Embryonic facial prominence (tissue), 1 donor: ENCODE measurements around the gene PTTG1IP.

Source experiments
- DNase-seq: peaks from one replicate; pipeline ENCODE4 v3.0.0-alpha.2; 2016; ENCODE audit errors: extremely low spot score

The PTTG1IP gene

DNA sequence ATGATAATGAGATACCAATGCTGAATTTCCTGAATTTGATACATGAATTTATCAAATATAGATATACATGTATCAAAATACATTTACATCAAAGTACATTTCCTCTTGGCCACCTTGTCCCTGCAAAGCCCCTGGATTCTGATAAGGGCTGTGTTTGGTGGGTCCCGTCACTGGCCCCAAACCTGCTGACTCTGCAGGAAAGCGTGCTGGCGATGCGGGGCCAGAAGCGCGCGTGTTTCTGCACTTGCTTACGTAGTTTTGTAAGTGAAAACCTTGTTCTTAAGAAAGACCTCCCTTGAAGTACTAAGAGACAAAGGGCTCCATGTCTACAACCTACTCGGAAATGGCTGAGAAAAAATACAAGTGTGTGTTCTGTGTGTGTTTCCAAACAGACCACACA lies 36.2 kb upstream of the PTTG1IP start:
- no peak for DNase-seq

DNA sequence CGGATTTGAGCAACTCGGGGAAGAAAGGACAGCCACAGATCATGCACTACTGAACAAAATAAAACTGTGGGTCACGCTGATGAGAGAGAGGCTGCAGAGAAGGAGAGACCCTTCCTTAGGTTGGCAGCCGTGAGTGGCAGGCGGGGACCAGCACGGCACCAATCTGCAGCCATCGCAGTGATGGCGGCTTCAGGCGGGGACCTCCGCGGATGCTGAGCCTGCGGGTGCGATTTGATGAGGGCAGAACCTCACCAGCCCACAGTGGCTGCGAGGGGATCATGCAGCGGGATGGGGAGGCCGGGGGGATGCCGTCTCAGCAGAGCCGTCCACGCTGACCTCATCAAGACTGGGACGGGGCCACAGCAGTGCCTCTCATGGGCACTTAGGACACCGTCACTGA lies 35.4 kb upstream of the PTTG1IP start:
- no peak for DNase-seq

DNA sequence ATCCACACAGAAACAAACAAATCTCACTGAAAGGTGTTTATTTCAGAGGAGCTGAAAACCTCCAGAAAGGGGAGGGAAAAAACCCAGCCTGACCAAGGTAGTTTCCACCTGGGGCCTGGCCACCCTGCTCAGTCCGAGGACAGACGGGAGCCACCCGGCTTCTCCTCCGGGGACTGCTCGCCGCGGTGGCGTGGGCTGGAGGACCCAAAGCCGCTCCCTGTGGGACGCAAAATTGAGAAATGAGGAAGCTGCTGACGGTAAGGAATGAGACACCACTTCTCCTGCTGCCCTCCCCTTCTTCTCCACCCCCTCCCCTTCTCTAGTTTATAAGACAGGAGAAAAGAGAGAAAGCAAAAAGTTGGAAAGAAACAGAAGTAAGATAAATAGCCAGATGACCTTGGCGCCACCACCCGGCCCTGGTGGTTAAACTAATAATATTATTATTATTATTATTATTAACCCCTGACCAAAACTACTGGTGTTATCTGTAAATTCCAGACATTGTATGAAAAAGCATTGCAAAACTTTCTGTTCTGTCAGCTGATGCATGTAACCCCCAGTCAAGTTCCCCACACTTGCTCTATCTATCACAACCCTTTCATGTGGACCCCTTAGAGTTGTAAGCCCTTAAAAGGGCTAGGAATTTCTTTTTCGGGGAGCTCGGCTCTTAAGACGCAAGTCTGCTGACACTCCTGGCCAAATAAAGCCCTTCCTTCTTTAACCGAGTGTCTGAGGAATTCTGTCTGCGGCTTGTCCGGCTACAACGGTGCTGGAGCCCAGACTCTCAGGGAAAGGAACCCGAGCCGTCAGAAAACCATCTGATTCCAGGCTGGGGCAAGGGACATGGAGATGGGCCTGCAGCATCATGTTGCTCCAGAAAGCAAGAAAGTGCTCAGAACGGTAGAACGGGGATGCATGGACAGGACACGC lies 34.7 kb upstream of the PTTG1IP start:
- DNase-seq: no peak

DNA sequence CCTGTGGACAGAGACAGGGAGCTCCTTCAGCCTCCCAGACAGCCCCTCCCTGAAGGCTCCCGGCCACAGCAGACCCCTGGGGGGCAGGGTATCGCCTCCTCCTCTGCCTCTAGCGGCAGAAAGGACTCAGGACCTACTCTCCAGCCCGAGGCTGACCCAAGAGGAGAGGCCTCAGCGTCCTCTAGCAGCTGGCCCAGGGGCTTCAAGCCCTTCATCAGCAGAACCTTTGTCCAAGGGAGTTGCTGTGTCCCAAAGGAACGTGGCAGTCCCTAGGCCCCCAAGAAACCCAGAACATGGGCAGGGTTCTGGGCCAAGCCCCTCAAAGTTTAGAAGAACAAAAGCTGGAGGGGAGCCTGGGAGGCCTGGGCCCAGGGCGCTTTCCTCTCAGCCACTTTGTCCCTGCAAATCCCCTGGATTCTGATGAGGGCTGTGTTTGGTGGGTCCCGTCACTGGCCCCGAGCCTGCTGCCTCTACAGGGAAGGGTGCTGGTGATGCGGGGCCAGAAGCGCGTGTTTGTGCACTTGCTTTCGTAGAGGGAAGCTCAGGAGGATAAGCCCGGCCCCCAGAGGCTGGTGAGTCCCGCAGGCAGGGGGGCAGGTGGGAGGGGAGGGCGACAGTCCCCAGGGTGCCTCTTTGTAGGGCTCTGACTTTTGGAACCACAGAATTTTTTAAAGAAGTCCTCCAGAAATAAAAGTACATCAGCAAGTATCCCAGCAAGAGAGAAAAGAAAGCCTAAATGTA lies 33.9 kb upstream of the PTTG1IP start:
- DNase-seq: no peak

DNA sequence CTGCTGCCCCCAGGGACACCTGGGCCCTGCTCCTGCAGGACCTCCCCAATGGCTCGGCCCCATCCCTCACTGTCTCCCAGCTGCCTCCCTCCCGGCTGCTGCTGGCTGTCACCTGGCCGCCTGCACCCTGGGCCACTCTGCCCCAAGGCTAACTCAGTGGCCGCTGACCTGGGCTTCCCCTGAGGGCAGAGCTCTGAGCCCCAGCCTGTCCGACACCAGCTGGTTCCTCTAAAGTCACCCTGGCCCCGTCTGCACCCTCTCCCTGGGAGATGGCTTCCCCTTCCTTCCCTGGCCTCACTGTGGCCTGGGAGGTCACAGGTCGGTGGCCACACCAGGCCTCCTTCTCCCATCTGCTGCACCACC lies 32.2 kb upstream of the PTTG1IP start:
- no peak for DNase-seq

DNA sequence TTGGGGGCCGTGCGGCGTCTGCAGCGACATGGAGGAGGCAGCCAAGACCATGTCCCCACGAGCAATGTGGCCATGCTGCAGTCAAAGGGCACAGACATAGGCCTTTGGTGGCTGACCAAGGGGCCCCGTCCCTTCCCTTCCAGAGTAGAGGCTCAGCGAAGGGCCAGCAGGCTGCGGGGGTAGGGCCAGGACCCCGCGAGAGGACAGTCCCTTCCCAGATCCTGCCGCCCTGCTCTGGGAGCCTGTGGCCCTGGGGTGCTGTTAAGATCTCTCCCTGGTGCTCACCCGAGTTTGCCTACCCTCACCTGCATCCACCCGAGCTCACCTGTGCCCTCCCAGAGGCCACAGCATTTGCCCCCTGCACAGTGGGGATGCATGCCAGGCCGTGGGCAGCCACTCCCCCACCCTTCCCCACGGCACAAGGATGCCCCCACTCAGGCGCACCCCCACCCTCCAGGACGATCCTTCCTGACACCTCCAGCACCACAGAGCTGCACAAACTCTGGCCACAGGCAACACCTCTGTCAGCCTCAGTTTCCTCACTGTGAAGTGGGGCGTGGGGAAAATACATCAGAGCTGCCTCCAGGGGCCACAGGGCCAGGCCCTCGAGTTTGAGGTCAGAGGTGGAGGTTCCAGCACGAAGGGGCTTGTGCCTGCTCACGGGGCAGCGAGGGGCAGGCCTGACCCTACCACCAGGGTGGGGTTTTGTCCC lies 31.7 kb upstream of the PTTG1IP start:
- no peak for DNase-seq

DNA sequence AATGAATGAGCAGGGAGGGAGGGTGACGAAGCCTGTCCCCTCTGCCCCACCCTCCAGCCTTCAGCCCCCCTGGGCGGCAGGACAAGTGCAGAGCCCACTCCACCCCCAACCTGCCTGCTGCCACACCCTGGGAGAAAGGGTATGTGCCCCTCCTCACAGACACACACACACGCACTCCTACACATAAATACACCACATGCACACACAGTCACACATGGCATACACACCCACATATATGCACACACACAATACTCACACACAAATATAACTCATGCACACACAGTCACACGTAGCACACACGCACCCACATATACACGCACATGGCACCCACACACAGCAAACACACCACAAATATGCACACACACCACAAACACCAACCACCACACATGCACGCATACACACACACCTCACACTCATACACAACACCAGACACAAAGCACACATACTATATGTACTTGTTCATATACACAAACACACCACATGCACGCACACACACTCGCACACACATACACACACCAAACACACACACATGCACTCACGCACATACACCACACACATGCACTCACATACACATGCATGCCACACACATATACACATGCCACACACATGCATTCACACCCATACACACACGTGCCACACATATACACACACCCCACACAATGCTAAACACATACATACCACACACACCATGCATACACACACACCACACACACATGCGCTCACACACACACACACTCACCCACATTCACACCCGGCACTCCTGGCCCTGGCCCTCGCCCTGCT lies 30.8 kb upstream of the PTTG1IP start:
- DNase-seq: no peak

DNA sequence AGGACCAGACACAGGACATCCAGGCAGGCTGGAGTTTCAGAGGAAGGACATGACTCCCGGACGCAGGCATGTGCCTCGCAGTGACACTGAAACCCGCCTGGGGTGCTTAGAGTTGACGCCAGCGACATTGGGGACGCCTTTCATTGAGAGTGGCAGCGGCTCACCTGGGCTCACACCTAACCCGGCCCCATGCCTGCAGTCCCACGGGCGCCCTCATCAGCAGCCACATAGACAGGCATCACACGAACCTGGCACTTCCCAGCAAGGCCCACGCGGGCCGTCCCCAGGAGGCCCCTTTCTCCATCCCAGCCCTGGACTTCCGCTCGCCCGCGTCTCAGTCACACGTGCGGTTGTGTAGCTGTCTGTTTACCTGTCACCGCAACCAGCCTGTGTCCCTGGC lies 30.2 kb upstream of the PTTG1IP start:
- DNase-seq: no peak

DNA sequence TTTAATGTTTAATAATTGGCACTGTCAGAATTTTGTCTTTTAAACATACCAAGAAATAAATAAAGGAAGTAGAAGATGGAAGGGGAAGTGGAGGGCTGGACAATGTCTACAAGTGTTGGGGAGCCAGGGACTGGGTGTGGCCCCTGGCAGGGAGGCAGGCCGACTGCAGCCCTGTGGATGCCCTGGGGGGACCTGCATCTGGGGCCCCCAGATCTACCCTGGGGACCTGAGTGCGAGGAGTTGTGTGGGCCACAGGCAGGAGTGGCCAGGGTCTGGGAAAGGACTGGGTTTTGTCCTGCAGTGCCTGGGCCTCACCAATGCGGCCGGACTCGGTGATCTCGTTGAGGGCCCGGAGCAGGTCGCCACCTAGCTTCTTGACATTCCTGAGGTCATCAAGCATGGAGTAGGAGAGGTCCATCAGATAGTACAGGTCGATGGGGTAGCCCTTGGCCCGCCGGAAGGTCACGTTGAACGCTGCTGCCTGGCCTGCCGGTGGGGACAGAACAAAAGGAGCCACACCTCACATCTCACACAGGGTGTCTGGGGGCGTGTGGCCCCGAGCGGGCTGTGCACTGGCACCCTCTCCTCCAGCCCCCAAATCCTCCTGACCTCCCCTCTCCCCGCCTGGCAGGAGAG lies 29.7 kb upstream of the PTTG1IP start:
- no peak for DNase-seq

DNA sequence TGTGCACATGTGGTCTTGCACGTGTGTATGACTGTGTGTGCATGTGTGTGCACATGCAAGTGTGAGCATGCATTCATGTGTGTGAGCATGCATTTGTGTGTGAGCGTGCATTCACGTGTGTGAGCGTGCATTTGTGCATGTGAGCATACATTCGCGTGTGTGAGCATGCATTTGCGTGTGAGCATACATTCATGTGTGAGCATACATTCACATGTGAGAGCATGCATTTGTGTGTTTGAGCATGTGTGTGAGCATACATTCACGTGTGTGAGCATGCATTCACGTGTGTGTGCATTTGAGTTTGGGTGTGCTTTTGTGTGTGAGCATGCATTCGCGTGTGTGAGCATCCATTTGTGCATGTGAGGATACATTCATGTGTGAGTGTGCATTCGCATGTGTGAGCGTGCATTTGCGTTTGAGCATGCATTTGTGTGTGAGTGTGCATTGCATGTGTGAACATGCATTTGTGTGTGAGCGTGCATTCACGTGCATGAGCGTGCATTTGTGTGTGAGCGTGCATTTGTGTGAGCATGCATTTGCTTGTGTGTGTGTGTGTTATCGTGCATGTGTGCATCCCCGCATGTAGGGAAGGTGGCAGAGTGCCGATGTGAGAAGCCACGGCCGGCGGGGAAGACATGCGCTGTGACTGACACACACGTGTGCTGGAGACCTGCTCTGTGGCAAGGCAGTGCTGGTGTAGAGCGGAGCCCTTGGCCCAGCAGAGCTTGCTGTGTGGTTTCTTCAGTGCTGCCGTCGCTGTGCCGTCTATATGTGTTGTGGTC lies 29.0 kb upstream of the PTTG1IP start:
- DNase-seq: no peak

DNA sequence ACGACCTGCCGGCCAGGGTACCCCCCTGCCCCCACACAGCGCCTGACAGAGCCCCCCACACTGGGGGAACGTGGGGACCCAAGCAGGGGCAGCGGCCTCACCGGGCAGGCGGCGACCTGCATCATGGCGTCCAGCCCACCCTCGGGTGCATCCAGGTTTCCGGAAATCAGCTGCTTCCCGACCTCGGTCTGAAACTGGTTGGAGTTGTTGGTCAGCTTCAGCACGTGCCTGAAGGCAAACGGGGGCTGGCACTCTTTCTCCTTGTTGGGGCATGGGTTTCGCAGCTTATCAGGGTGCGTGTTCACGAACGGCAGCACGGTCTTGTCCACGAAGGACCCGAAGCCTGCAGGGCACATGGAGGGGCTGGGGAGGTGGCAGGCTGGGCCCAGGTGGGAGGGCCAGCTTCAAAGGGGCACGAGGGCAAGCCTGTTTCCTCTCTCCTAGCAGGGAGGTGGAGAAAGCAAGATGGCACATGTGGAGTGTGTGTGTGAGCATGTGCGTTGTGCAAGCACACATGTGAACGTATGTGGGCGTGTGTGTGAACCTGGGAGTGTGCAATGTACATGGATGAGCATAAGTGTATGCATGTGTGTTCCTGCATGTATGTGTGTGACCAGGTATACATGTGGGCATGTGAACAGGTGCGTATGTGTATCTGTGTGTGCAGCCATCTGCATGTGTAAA lies 28.0 kb upstream of the PTTG1IP start:
- DNase-seq: no peak

DNA sequence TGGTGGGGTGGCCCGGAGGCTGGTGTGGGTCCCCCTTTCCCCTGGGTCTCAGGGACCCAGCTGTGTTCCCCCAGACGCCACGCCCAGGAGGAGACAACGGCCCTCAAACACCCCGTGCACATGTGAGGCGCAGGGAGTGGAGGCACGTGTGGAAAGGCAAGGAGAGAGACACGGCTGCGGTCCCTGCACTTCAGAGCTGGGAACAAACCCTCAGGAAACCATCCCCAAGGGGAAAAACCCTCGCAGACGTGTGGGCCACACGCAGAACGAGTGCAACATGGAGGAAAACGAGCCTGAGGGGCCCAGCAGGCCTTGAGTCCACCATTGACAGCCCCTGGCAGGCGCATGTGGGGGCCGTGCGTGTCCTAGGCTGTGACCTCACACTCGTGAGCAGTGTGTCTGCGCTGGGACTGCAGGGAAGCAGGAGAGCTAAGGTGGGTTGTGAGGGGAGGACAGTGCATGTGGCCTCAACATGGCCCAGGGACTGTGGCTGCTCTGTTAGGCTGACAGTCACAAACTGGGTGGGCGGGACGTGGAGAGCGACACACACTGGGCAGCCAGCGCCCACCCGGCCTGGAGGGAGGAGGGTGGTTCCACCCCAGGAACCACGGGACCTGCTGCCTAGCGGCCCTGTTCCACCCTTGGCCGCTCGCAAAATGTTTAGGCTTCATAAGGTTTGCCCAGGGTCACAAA lies 27.2 kb upstream of the PTTG1IP start:
- DNase-seq: no peak

DNA sequence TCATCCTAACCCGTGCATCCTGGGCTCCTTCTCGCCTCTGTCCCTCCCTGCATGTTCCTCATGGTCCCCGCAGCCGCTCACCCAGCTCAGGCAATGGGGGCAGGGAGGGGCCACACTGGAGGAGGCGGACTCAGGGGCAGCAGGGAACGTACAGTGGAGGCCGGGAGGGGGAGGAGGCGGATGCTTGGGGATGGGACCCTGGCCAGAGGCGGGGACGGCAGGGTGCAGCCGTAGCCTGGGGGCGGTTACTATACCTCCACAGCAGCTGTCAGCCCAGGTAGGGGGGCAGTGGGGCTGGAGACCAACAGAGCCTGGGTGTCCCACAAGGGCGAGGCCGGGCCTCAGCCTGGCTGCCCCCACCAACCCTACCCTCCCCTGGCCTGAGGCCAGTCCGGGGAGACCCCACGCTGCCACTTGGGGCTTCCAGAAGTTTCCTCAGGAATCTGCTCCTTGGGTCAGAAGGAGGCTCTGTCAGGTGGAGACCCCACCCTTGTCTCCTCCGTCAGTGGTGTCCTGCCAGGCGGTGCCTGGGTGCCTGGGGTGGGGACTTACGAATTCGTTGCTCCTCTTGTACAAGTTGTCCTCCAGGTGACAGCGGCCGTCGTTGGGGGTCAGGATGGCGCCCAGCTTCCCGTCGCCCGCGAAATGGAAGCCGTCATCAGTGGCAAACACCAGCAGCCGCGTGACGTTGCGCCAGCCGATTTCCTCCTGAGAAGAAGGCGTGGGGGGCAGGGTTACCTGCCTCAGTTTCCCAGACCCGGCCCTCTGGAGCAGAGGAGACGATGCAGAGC lies 26.5 kb upstream of the PTTG1IP start:
- no peak for DNase-seq

DNA sequence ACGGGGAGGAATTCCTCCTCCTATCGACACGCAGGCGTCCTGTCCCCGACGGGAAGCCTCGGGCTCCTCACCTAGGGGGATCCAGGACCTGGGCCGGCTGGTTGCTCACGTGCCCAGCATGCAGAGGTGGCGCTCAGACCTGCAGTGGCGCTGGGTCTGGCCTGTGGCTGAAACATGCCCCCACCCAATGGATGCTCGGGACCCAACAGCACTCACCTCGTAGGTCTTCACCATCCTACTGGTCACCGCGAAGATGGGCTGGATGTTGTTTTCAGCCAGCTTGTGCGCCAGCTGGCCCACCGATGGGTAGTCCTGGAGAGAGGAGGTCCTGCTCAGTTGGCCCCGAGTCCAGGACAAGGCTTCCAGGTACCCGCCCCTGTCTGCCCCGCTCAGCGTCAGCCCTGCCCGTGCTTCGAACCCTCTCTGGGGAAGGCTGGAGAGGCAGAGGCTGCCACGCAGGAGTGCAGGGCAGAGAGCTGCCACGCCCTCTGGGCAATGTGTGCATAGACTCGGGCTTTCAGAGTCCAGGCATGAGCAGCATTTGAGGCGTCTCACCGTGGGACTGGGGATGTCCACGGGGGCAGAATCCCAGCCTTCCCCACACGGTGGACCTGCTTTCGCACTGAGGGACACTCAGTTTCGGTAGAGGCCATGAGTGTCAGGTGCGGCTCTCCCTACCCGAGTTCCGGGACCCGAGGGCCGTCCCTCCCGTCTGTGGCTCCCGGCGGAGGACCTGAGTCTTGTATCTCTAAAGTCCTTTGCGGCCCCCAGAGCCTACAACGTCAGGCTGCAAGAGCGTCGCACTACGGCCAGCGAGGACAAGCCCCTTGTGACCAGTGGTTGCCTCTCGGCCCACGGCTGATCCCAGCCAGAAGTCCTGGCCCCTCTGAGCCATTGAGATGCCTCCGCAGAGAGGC lies 25.6 kb upstream of the PTTG1IP start:
- DNase-seq: no peak

DNA sequence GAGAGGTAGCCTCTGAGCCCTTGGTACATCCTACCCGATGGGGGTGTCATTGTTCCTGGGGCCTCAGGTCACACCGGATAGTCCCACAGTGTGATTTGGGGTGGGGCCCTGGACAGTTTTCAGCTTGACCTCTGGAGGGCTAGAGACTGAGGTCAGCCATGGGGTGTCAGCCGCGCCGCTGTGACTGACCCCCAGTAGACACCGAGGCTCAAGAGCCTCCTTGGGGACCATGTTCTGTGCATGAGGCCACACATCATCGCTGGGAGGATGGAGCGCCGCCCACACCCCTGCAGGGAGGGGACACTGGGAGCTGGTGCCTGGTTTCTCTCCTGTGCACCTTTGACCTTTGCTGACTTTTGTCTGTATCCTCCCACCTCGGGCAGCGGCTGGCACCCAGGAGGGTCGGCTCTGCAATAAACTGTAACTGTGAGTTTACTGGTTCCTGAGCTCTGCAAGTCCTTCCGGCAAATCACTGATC lies 24.6 kb upstream of the PTTG1IP start:
- no peak for DNase-seq

DNA sequence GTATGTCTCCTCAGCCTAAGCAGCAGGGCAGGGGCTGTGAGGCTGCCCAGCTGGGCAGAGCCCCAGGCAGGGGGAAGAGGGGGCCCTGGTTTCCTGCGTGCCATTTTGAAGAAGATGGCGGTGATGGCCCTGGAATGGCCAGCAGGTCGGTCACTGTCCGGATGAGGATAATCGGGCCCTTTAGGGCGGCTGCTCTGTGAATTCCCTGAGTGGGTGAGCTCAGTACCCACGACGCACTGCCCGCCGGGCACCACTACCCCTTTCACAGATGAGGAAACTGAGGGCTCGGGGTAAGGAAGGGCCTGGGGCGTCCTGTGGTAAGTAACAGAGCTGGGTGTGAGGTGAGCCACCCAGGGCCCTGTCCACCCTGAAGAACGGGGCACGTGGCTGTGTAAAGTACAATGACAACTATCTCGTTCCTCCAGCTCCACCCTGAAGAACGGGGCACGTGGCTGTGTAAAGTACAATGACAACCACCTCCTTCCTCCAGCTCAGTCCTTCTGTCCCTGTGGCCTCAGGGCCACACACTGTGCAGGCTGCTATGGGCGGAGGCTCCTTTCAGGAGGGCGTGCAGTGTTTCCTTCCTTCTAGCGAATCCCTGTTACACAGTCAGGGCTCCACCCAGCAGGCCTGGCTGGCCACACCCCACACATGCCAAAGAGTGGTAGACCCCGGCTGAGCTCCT lies 24.0 kb upstream of the PTTG1IP start:
- no peak for DNase-seq
